Fibroblast of gingiva (primary cell): Measurements from ENCODE around the gene NOL9.
"Not testable (repeated sequence)": the region's sequence is repeated elsewhere in the genome, so short reads cannot be mapped to it uniquely, and the experiment has no call there.

Experiments
- DNase-seq: peaks from one replicate; pipeline ENCODE4 v3.0.0-alpha.2; 2011; ENCODE audit warnings: low read depth

NOL9 gene

DNA sequence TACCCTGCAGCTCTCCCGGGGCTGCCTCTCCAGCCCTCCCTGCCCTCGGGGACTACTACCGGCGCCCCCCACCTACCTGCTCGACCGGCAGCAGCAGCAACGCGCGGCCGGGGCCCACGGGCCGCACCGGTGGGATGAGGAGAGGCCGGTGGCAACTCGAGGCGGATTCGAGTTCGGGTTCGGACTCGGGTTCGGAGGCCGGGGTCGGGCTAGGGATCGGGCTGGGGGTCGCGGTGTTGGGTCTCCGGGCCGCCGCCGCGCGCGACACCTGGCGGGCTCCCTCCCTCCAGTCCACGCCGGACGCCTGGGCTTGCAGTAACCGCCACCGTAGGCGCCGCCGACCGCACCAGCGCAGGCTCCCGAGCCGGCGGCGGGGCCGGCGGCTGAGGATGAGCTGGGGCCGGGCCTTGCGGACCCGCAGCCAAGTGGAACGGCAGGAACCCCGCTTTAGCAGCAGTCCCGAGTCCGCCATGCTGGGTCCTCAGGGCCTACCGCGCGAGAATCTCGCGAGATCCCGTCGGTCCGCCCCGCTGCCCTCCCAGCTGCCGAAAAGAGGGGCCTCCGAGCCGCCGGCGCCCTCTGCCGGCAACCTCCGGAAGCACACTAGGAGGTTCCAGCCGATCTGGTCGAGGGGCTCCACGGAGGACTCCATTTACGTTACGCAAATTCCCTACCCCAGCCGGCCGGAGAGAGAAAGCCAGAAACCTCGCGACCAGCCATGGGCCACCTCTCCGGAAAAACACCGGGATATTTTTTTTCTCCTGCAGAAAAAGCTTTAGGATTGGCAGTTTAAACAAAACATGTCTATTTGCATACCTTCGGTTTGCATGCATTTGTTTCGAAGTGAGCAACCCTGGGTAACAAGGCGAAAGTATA lies at the start of gene NOL9:
Gene NOL9 (minus strand): TSS at position 483 of the 876 bp plus-strand sequence. CDS start 11 bp downstream, at position 472.
- DNase-seq, result peak; percentile 90

DNA sequence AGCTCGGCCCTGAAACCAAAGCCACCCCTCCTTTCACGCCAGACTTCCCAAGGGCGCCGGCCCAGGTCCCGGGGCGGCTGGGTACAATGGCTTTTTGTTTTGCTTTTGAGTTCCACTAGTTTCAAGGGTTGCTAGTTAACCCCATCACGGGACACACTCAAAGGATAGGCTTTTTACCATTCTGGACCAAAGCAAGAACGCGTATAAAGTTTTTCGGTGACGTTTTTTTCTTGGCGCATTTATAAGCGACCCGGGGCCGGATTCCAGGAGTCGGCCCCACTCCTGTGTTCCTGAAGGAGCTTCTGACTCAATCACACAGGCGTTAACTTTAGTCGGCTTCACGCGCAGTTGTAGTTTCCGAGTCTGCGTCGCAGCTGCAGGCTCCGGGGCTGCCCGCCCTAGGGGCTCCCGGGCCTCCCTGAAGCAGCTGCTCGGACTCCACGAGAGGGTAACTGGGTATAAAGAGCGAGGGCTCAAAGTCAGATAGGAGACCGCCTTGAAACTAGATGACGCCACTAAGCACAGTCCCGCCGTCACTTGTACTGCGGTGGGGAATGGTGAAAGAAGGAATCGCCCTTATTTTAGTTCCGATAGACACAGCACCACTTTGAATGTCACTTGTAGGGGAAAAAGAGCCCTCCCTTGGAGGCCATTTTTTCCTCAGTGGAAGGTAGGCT lies 49.1 kb upstream of the NOL9 start:
- DNase-seq, result peak; percentile 72

DNA sequence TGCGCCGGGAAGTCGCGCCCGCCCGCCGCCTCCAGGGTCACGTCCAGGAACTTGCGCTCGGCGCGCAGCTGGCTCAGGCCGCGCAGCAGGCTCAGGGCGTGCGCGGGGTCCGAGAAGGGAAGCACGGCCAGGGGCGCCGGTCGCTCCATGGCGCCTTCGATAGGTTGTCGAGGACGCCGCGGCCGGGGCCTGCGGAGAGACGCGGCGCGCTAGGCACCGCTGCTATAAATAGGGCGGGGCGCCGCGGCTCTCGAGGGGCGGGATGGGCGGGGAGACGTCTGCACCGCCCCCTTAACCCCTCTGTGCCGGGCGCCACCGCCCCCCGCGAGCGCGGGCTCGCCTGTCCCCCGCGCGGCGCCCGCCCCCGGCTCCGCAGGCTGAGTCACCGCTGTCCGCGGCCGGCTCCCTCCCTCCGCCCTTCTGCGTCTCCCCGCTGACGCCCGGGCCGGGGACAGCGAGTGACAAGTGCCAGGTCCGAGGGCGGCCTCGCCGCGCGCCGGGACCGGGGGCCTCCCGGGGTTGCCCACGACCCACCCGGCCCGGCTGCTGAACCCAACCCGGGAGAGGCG lies 48.4 kb upstream of the NOL9 start, which contains the start of gene KLHL21:
Gene KLHL21 (minus strand): TSS at position 201 of the 569 bp plus-strand sequence. CDS start 52 bp downstream, at position 149.
- DNase-seq, result peak; percentile 91

DNA sequence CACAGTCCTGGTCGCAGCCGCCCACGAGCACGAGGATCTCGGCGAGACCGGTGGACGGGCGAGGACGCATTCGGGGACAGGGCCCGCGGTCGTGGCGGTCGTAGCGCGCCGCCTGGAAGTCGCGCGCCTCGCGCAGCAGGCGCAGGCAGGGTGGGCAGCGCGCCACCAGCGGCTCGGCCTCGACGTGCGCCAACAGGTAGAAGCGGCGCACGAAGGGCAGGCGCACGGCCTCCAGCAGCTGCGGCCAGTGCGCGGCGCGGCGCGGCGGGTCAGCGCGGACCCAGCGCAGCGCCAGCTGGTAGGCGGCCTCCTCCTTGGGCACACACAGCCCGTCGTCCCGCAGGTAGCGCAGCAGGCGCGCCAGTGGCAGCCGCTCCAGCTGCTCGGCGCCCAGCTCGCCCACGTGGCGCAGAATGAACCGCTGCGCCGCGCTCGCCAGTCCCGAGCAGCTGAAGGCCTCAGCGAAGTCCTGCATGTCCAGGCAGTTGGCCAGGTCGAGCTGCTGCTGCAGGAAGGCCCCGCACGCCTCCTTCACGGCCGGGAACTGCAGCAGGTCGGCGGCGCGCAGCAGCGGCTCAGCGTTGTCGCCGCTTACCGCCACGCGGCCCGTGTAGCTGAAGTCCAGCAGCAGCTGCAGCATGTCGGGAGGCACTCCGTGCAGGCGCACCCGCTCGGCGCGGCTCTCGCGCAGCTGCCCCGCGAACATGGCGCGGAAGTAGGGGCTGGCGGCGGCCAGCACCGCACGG lies 47.8 kb upstream of the NOL9 start:
- no peak for DNase-seq

DNA sequence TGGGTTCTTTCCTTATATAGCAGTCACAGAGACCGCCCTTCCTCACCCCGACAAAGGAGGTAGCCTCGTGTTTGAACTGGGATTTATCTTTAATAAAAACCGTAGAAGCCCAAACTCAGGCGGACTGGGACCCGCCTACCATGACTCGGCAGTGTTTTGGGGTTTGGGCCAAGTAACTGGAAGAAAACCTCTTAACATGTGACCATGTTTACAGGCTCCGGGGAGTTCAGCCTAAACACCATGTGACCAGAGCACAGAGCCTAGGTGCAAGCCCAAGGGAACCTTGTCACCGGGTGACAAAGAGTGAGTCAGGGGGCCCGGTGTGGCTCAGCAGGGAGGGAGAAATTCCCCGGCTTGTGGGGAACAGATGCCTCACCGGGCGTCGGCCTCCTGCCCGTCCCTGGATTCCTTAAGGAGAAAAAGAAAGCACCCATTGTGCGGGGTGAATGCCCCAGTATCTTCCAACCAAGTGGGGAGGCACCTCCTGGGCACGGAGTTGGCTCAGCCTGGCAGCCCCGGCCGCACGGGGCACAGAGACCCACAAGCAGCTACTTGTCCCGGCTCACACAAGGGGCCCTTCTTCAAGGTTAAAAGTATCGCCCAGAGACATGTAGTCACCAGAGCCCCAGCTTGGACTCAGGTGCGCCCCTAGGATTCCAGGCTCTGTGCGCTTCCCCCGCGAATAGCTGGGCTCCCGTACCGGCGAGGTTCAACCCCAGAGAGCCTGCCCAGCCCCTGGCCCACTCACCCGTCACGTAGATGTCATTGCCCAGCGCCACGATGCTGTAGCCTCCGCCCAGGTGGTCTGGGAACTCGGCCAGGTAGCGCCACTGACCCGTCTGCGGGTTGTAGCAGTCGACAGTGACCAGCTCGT lies 47.0 kb upstream of the NOL9 start:
- peak; percentile 90 for DNase-seq

DNA sequence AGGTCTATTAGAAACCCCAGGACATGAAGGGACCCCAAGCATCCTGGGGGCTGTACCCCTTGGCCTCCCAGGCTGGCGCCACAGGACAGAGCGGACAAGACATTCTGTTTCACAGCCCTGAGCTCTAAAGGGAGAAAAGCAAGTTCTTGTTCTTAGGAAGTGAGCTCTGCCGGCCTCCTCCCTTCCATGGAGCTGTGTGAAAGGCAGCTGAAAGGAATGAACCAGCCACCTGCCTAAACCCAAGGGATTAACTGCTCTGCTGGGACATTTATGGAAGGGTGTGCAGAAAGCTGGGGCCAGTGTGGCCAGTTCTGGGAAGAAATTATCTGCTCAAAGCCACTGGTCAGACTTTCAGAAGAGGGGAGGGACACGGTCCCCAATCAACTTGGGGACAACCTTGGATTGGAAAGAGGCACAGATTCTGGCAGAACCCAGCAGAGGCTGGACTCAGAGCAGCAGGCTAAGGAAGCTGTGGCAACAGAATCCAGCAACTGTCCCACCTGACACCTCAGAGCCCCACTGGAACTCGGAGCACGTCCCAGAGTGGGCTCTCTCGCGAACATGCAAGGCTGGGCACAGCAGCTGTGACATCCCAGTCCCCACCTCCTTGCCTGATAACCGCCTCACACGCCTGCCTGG lies 46.2 kb upstream of the NOL9 start:
- no peak for DNase-seq

DNA sequence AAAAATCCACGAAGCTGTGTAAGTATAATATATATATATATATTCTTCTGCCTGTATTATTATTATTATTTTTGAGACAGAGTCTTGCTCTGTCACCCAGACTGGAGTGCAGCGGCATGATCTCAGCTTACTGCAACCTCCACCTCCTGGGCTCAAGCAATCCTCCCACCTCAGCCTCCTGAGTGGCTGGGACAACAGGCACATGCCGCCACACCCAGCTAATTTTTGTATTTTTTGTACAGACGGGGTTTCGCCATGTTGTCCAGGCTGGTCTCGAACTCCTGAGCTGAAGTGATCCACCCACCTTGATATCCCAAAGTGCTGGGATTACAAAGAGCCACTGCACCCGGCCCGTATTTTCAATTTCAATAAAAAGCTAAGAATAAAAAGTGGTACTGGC lies 45.7 kb upstream of the NOL9 start:
- not testable (repeated sequence) for DNase-seq

DNA sequence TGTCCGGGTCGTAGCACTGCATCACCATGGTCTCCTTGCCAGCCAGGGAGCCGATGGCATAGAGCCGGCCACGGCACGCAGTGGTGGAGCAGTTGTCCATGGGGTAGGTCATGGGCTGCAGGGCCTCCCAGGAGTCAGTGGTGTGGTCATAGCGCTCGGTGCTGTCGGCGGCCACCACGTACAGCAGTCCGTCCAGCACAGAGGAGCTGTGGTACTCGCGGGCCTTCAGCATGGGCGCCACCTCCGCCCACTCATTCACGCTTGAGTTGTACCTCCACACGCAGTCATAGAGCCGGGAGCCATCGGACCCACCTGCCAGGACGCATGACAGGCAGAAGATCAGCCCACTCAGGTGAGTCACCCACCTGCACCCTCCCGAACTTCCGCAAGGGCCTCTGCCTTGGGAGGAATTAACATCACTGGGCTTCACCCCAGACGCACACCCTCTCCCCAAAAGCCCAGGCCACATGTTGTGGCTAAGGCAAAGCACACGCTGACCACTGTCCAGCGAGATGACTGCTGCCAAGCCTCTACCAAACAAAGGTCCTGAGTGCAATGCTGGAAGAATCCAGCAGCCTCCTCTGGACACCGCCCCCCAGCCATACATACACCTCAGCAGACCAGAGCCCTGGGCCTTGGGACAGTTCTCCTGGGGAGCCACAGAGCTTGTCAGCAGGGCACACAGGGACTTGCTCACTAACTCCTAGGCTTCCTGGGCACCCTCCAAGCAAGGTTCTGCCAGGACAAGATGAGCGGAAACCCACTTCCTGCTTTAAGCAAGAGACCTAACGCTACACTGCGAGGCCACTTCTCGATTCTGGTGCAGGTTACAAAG lies 45.0 kb upstream of the NOL9 start:
- no peak for DNase-seq

DNA sequence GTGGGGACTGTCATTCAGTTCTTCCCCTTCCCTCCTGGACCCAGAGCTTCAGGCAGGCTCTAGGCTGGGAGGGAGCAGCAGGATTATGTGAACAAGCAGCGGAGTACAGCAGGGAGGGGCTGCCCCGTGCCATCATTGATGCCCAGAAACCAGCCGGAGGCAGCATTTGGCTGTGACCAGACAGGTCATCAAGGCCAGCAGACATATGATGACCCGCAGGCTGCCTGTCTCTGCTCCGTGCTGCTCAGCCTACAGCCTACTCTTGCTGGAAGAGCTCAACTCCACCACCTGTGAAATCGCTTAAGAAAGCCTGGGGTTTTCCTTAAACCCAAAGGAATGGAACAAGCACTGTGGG lies 43.4 kb upstream of the NOL9 start:
- DNase-seq, result no peak

DNA sequence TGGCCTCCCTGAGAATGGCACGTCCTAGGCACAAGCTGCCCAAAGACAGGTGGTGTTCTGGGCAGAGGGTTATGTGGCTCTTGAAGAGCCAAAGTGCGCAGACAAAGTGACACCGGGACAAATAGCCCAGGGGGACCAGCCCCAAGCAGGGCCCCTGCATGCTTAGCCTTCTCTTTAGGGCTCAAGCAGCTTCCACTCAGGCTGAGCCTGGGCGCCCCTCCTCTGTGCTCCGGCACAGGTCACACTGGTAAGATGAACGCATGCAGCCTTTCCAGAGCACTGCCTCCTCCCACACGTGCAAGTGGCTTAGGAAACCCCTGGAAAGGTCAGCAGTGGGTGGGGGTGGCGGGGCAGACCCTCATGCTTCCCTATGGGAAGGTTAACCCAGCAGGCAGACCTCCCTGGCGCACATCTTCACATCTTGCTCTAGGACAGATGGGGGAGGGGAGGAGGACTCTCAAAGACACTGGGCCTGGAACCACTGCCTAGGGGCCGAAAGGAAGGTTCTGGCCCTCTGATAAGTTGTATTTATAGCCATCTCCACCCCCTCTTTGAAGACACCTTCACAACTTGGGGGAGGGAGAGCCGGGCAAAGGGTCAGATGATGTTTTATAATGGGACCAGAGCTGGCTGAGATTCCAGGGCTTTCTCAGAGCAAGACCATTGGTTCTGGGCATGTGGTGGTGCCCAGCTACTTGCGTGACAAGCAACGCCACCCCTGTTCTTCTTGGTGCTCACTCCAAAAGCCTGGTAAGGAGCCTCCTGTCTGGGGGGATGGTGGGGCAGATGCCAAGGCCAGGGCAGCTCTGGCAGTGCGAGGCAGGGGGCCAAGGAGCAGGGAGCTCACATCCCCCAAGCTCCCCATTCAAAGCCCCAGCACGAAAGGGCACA lies 42.8 kb upstream of the NOL9 start:
- no peak for DNase-seq

DNA sequence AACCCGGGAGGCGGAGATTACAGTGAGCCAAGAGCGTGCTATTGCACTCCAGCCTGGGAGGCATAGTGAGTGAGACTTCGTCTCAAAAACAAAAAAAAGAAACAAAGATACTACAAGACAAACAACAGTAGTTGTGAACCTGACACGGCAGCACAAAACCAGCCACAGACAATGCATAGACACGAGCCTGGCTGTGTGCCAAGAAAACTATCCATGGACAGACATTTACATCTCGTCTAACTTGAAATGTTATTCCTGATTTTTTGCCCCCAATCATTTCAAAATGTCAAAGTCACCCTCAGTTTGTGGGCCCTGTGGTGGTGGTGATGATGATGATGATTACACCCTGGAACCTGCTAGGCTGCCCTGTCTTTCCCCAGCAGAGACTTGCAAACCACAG lies 42.0 kb upstream of the NOL9 start:
- DNase-seq, result no peak

DNA sequence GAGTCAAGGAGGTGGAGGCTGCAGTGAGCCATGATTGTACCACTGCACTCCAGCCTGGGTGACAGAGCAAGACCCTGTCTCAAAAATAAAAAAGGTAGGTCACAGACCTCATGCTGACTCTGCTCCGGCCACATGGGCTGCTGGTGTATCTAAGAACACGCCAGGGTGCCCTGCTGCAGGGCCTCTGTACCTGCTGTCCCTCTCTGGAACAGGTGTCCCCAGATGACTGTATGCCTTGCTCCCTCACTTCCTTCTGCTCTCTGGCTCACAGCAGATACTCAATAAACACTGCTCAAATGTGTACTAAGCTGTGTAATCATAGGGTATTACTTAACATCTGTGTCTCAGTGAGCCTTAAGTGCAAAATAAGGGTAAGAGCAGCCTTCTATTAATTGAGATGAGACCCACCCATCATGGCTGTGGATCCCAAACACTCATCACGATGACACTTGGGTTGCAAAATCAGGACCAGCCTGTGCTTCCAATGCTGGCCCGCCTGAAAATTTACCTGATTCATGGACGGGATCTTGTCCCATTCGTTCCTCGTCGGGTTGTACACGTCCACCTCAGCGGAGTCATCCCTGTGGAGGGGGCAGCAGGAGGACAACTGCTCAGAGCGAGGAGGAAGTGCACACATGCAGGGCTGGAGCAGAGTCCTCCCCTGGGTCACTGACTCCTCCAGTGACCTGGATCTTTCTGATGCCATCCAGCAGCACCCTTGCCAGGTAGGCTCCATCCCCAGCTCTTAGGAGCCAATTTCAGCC lies 40.8 kb upstream of the NOL9 start:
- DNase-seq, result no peak

DNA sequence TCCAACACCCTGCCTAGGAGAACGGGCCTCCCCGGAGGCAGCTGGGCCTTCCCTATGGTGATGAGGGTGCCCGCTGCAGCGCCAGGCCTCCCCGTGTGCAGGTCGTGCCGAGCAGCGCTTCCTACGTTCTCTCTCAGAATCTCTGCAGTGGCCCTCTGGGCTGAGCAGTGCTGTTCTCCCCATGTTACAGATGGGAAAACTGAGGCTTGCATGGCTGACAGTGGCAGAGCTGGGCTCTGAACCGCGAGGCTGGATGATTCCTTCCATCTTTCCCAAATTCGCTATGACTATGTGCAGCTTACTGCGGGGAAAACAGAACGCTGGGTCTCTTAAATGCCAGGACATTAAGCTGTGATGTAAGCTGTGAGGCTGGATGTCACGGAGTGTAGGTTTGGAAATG lies 39.5 kb upstream of the NOL9 start:
- no peak for DNase-seq

DNA sequence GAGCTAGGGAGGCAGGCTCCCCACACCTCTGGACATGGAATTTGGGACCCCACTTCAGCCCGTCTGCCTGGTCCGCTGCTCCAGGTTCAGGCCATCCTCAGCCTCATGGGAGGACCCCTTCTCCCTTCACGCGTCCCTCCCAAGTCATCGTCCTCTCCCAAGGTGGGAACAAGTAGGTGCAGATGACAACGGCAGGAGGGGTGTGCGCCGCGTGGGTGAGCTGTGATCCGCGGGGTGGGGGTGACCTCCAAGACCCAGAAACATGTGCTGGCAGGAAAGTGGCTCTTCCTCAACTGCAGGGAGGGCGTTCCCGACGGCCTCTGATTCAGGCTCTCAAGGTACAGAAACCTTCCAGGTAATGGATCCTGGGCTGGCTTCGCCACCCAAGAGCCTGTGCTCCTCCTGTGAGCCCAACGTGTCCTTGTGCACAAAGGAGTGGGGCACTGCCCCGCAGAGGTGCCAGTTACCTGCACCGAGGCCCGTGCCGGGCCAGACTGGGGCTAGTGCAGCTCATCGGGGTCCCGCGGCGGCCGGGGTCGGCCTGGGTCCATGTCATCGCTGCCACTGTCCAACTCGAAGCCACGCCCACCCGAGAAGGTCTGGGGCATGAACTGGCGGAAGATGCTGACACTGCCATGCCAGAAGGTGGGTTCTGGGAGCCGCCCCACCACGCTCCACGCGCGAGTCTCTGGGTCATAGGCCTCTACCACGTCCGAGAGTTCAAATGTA lies 38.7 kb upstream of the NOL9 start:
- no peak for DNase-seq

DNA sequence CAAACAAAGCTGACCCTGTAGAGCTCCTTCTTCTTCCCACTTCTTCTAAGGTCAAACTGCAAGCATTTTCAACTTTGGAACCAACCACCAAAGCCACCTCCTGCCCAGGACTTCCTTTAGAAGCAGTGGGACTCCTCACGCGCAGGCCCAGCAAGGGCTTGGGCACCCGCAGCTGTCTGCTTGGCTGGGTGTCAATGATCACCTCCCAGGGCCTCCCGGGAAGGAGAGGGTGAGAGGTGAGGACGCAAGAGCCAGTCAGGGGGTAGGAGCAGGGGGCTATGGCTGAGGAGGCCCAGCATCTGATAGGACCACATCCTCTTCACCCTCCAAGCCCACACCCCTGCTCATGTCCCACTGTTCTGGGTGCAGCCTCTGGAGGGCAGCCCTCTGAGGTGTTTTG lies 38.1 kb upstream of the NOL9 start:
- no peak for DNase-seq

DNA sequence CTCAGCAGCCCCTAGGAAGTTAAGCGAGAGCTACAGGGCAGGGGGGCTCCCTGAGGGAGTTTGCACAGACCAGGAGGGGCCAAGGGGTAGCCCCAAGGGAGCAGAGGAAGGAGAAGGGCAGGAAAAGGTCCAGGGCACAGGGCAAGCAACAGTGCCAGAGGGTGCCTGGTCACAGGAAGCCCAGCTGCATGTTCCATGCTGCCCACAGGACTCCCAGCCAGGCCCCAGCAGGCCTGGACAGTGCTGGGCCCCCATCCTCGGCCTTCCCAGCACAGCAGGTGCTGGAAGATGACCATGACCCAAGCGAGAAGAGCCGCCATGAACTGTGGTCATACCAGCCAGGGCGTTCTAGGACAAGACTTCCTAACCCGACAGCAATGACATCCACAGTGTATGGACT lies 37.3 kb upstream of the NOL9 start:
- no peak for DNase-seq

DNA sequence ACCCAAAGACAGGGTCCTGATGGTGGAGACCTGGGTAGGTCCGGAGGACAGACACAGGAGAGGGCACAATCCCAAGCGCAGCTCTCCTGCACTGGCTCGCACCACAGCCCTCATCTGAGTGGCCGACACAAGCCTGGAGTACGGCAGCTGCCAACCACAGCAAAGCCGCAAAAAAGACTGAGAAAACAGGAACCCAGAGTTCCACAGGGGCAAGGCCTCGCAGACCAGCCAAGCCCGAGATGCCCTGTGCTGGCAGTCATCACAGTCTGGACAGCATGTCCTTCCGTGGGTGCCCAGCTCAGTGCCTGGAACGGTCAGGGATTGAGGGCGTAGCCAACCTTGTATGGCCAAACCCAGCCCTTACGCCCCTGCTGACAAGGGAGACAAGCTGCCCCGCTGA lies 36.9 kb upstream of the NOL9 start:
- DNase-seq, result no peak
